ENCODE results near the gene NPEPL1. TPM values are rescaled to one million over a fixed set of nuclear protein-coding genes. Genes with fewer than 3 reads are reported as not detected.
A peak's percentile ranks its signal among the peaks of the same experiment; 100 is the strongest.

Gene NPEPL1
- total RNA-seq (2021; fragmentation: NEBNext Ultra II Directional; extraction: Animal tissue kit (Norgen Biotek cat#: 25700)), result 26.7 and 26.8 TPM in 2 replicates
- polyA plus RNA-seq (2011; rRNA removed), result 12.4 and 26.3 TPM in 2 replicates
- 20.2 TPM for polyA plus RNA-seq (2011; cell fraction: cytosol; rRNA removed)
- polyA plus RNA-seq (2011; cell fraction: nucleus; rRNA removed), result 166 TPM
- polyA plus RNA-seq (2012, experiment 1 of 2), result 30.4 to 43.7 TPM (median 40.6 TPM) in 4 replicates
- 20.7 TPM for polyA plus RNA-seq (2012, experiment 2 of 2)
- 16.9 TPM for polyA plus RNA-seq (2013, experiment 1 of 2)
- 14.3 TPM for polyA plus RNA-seq (2013, experiment 2 of 2)
- 7.0 and 9.4 TPM in 2 replicates for polyA minus RNA-seq (2011; rRNA and poly(A)+ RNA removed)
- polyA minus RNA-seq (2011; cell fraction: cytosol; rRNA and poly(A)+ RNA removed), result 9.7 TPM
- 37.9 TPM for polyA minus RNA-seq (2011; cell fraction: nucleus; rRNA and poly(A)+ RNA removed)
- long read RNA-seq, experiment 1, transcript NPEPL1-201 (12 exons, 2,378 nt), result major isoform, 5 of 16 reads
- long read RNA-seq, experiment 1, partial matches to known transcripts, result 8 of 16 reads
- long read RNA-seq, experiment 1, other reads (novel, unspliced or antisense), result 3 of 16 reads
- long read RNA-seq, experiment 2, partial matches to known transcripts, result 2 of 2 reads
- long read RNA-seq, experiment 2, other reads (novel, unspliced or antisense), result 0 of 2 reads

GRCh38 chr20:58692579-58693225, at the start of gene NPEPL1:
TSS of gene NPEPL1 (plus strand) at chr20:58692800. CDS start at chr20:58692901, 101 bp downstream.
- H3K14ac ChIP-seq (ENCODE audit: insufficient read length), result no peak within 1 kb of the TSS
- peak within 1 kb of the TSS; percentile 85; the same call in 1 of the 2 replicates for H2BK5ac ChIP-seq (ENCODE audit: low read depth, low read length)
- H4K8ac ChIP-seq (ENCODE audit: extremely low read depth, insufficient read depth, low read length), result peak within 1 kb of the TSS; percentile 88
- no peaks in the 10 kb centered on the region for H3K27me3 ChIP-seq (replicated peaks in 1 of 4; ENCODE audit: control insufficient read depth in 3 of 4, extremely low read depth in 1 of 4, insufficient read depth in 3 of 4, low read length in 3 of 4)
- DNase-seq (ENCODE audit: low read depth in 1 of 2, low spot score in 2 of 2) (peak in 1 of 2 experiments; percentile 70), FAIRE-seq (no peak)
- H3K27ac ChIP-seq (ENCODE audit: low read depth, low read length), result peak within 1 kb of the TSS; percentile 13; the same call in 1 of the 2 replicates
- H4K5ac ChIP-seq (ENCODE audit: insufficient read length, low read depth, low read length), result peak within 1 kb of the TSS; percentile 59
- peak within 1 kb of the TSS; percentile 83 for H2BK15ac ChIP-seq (ENCODE audit: low read length)
- peak within 1 kb of the TSS; percentile 90 for H2BK120ac ChIP-seq (replicated peaks; ENCODE audit: low read depth, low read length)
- H3K4me1 ChIP-seq (replicated peaks in 1 of 4; ENCODE audit: control insufficient read depth in 3 of 4, insufficient read depth in 4 of 4, low read length in 3 of 4), result peaks cover 3 to 28% (median 17%) of the 10 kb centered on the region in 4 experiments
- peak within 1 kb of the TSS in 3 of 4 experiments; percentile 13 to 67 (median 17); a peak in 2 of 7 replicates for H3K9ac ChIP-seq (replicated peaks in 1 of 4; ENCODE audit: extremely low read depth in 1 of 4, low read depth in 3 of 4, low read length in 3 of 4)
- POLR2A ChIA-PET (ENCODE audit: partially characterized antibody), result interaction anchor here (0.5 to 16.8 kb wide), 14 partner anchors 9 to 147 kb away, joined by 3 to 188 read pairs (median 6); partner anchors contain the start of gene STX16
- H3K36me3 ChIP-seq (ENCODE audit: control insufficient read depth in 2 of 4, insufficient read depth in 4 of 4, low read length in 3 of 4), result peaks cover 2 to 5% (median 2%) of the 10 kb centered on the region in 4 experiments; a peak in 4 of 8 replicates
- peak within 1 kb of the TSS; percentile 83 for H4K91ac ChIP-seq (replicated peaks; ENCODE audit: insufficient read length, low read length)
- no peak within 1 kb of the TSS for H3K56ac ChIP-seq (replicated peaks; ENCODE audit: insufficient read length, low read depth, low read length)
- H3K9me3 ChIP-seq (ENCODE audit: insufficient read depth in 2 of 2, low read depth in 1 of 2, low read length in 1 of 2), result no peaks in the 10 kb centered on the region
- H3K4ac ChIP-seq (replicated peaks; ENCODE audit: insufficient read length, low read depth, low read length), result peak within 1 kb of the TSS; percentile 95
- no peak within 1 kb of the TSS for H2AFZ ChIP-seq (ENCODE audit: low read length)
- H3K18ac ChIP-seq (ENCODE audit: extremely low read depth, low read length), result peak within 1 kb of the TSS; percentile 94
- H2AK5ac ChIP-seq (ENCODE audit: low read depth, low read length), result peak within 1 kb of the TSS; percentile 59; the same call in 1 of the 2 replicates
- CTCF ChIA-PET (ENCODE audit: partially characterized antibody), result interaction anchor here (1.1 to 2.2 kb wide), 7 partner anchors 11 to 214 kb away, joined by 3 to 11 read pairs (median 4); no protein-coding TSS in a partner anchor
- H2BK12ac ChIP-seq (ENCODE audit: low read depth, low read length), result peak within 1 kb of the TSS; percentile 99
- WGBS, 2 experiments (ENCODE audit: extremely low coverage in 1 of 2, insufficient coverage in 1 of 2, insufficient read length in 1 of 2, insufficient replicate concordance in 2 of 2, low coverage in 1 of 2, low lambda C conversion rate in 2 of 2, missing lambda C conversion rate in 1 of 2), result 5% methylated on average over 12 of the region's 93 CpGs; no CpG with 5 or more reads in 1 of the 2 experiments
- 0 out of 2 replicates have a peak, but pooled peaks cover 4% of the 10 kb centered on the region for H3K79me1 ChIP-seq (ENCODE audit: low read depth, low read length)
- H3K79me2 ChIP-seq (ENCODE audit: control insufficient read depth in 1 of 2, insufficient read depth in 2 of 2, low read length in 2 of 2), result no peaks in the 10 kb centered on the region; a peak in 1 of 4 replicates
- H3K4me2 ChIP-seq (ENCODE audit: insufficient read depth in 1 of 2, low read depth in 2 of 2, low read length in 2 of 2), result peak within 1 kb of the TSS; percentile 58 to 68
- H4K20me1 ChIP-seq (replicated peaks in 1 of 2; ENCODE audit: control insufficient read depth in 1 of 2, insufficient read depth in 2 of 2, low read length in 2 of 2), result peaks cover 3 to 13% of the 10 kb centered on the region in 2 experiments
- H3K4me3 ChIP-seq (ENCODE audit: extremely low read depth in 1 of 4, insufficient read depth in 2 of 4, low read depth in 3 of 4, low read length in 4 of 4), result peak within 1 kb of the TSS; percentile 21 to 56 (median 36)
- H3K23ac ChIP-seq (ENCODE audit: insufficient read length), result no peak within 1 kb of the TSS
- H3K23me2 ChIP-seq (ENCODE audit: low read depth, low read length), result peaks cover 7% of the 10 kb centered on the region; the same call in 1 of the 2 replicates
- H2BK20ac ChIP-seq (ENCODE audit: low read length), result peak within 1 kb of the TSS; percentile 82; the same call in 1 of the 2 replicates
- TF ChIP-seq KDM4A (IDR thresholded peaks at IDR 0.05; ENCODE audit: low read depth, low read length, severe bottlenecking) (peak; percentile 28), CTCF (IDR thresholded peaks at IDR 0.05; ENCODE audit: control extremely low read depth in 1 of 3, insufficient read depth in 1 of 3, low read depth in 1 of 3, low read length in 3 of 3) (peak; percentile 19 to 47 (median 34); a peak in 3 of 4 replicates), CREB1 (IDR thresholded peaks at IDR 0.05) (no peak), E2F6 (IDR thresholded peaks at IDR 0.05) (peak; percentile 36; the same call in 1 of the 2 replicates), EGR1 (IDR thresholded peaks at IDR 0.05; ENCODE audit: borderline replicate concordance, low read depth, low read length) (no peak)

Measured in H1 (cell line).